Common myeloid progenitor, CD34-positive (primary cell): Measurements from ENCODE around the gene TEKT4.
"Not testable (repeated sequence)": the region's sequence is repeated elsewhere in the genome, so short reads cannot be mapped to it uniquely, and the experiment has no call there.

Experiments
- CTCF ChIA-PET: fragments of 350-600 bp; sonication (Branson Sonifier 250); formaldehyde crosslinking; loops from one replicate; lab custom pipeline; 2021; ENCODE audit warnings: antibody characterized with exemption; lab: Charles Lee
- POLR2A ChIA-PET: fragments of 350-600 bp; sonication (Branson Sonifier 250); formaldehyde crosslinking; loops from one replicate; lab custom pipeline; 2021; ENCODE audit warnings: antibody characterized with exemption; lab: Charles Lee
- DNase-seq, 3 donors: peaks; one replicate each; pipeline versions ENCODE4 v3.0.0 to v3.0.0-alpha.2; 2013
- H3K27ac ChIP-seq, 2 experiments: 1 replicate in 1 of 2; 2 replicates in 1 of 2; pipeline ENCODE4 v1.7.0; 2013; ENCODE audit warnings: inconsistent platforms in 2 of 2, low read length in 2 of 2, mild to moderate bottlenecking in 2 of 2, low read depth in 1 of 2, moderate library complexity in 1 of 2; ENCODE audit not compliant: severe bottlenecking in 2 of 2, insufficient read depth in 1 of 2, poor library complexity in 1 of 2
- H3K27me3 ChIP-seq, 5 experiments: replicated peaks in 2 of 5; 1 replicate in 3 of 5; 2 replicates in 2 of 5; pipeline versions ENCODE4 v1.6.1 to v1.7.0; 2013; ENCODE audit warnings: low read length in 4 of 5, mild to moderate bottlenecking in 2 of 5, moderate library complexity in 2 of 5, inconsistent platforms in 1 of 5; ENCODE audit not compliant: insufficient read depth in 5 of 5, control insufficient read depth in 4 of 5
- H3K36me3 ChIP-seq, 4 experiments: 1 replicate in 2 of 4; 2 replicates in 2 of 4; pipeline versions ENCODE4 v1.6.1 to v1.7.0; 2013; ENCODE audit warnings: low read length in 3 of 4, control low read depth in 1 of 4, mild to moderate bottlenecking in 1 of 4; ENCODE audit not compliant: control insufficient read depth in 4 of 4, insufficient read depth in 4 of 4
- H3K4me1 ChIP-seq, 4 experiments: 1 replicate in 3 of 4; 2 replicates in 1 of 4; pipeline versions ENCODE4 v1.6.1 to v1.7.1; 2013; ENCODE audit warnings: low read length in 3 of 4, mild to moderate bottlenecking in 3 of 4, control low read depth in 1 of 4, inconsistent platforms in 1 of 4, moderate library complexity in 1 of 4; ENCODE audit not compliant: control insufficient read depth in 4 of 4, insufficient read depth in 4 of 4; ENCODE audit errors: control extremely low read depth in 1 of 4
- H3K4me3 ChIP-seq, 7 experiments: 1 replicate in 4 of 7; 2 replicates in 3 of 7; pipeline versions ENCODE4 v1.5.1 to v1.7.0; 2013; ENCODE audit warnings: mild to moderate bottlenecking in 7 of 7, low read length in 6 of 7, moderate library complexity in 6 of 7, inconsistent platforms in 2 of 7, low read depth in 2 of 7, control low read depth in 1 of 7; ENCODE audit not compliant: insufficient read depth in 4 of 7, control insufficient read depth in 1 of 7; ENCODE audit errors: extremely low read depth in 1 of 7
- H3K9me3 ChIP-seq, 5 experiments: 1 replicate in 4 of 5; 2 replicates in 1 of 5; pipeline versions ENCODE4 v1.6.1 to v1.7.1; 2013; ENCODE audit warnings: low read length in 4 of 5, mild to moderate bottlenecking in 2 of 5, inconsistent platforms in 1 of 5, low read depth in 1 of 5, moderate library complexity in 1 of 5; ENCODE audit not compliant: control insufficient read depth in 4 of 5, insufficient read depth in 2 of 5; ENCODE audit errors: control extremely low read depth in 1 of 5
- WGBS: methylation state at CpG from one replicate; pipeline ENCODE4 v1.1.5; 2013; ENCODE audit not compliant: insufficient coverage; 5-methylcytosine and 5-hydroxymethylcytosine counted together

TEKT4 gene

DNA sequence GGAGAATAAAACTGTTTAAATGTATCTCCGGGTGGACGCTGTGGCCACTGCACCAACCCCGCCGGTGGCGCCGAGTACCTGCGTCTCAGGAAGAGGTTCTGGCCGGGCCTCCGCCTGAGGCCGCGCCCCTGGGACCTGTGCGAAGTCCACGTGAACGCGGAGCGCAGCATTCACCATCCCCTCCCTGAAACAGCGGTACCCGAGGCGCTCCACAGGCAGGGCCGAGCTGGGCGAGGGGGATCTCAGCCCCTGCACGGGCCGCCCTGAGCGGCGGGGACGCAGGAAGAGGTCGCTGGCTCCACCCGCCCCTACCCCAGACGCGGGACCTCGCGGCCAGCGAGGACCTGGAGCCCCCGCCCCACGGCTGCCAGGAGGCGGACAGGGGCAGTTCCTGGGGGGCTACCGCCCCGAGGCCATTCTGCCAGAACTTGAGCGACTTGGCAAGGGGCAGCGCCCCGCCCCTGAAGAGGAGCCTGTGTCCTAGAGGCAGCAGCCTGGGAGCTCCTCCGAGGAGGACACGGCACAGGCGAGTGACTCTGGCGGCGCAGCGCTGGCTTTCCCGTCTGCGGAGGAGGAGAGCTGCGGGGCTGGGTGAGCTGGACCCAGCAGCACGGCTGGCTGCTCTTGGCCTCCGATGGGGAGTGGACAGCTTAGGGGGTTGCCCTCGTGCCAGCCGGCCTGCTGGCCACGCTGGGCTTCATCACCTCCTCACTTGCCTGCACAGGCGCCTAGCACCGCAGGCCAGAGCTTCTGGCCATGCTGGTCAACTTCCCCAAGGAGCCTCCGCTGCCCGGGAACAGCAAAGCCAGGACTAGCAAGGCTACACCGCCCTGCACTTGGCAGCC is 9.7 kb upstream of the TEKT4 start:
- 4% methylated on average over 54 of the region's 60 CpGs for WGBS
- ChIA-PET POLR2A (no interaction called here), CTCF (no interaction called here)
- Histone ChIP-seq H3K27me3 (peaks cover 6 to 77% (median 11%) of the 10 kb centered on the region in 5 experiments), H3K4me1 (peaks cover 0 to 10% (median 3%) of the 10 kb centered on the region in 4 experiments), H3K4me3 (peak overlapping the region in 2 of 7 experiments; percentile 33 to 36), H3K36me3 (no peaks in the 10 kb centered on the region), H3K27ac (no peak overlapping the region), H3K9me3 (peaks cover 0 to 3% (median 0%) of the 10 kb centered on the region in 5 experiments)
- DNase-seq, result peak in 1 of 3 donors; percentile 10

DNA sequence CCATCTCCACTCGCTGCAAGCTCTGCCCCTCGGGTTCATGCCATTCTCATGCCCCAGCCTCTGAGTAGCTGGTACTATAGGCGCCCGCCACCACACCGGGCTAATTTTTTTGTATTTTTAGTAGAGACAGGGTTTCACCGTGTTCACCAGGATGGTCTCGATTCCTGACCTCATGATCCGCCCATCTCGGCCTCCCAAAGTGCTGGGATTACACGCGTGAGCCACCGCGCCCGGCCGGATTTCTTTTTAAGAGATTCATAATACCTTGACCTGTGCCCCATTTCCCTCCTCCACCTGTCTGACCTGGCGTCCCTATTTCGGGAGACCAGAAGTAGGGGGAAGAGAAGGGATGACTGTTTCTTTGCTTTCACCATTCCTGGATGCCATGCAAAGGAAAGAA is 8.3 kb upstream of the TEKT4 start:
- H3K4me3 ChIP-seq, H3K9me3 ChIP-seq, DNase-seq, CTCF ChIA-PET, H3K36me3 ChIP-seq, H3K27ac ChIP-seq, POLR2A ChIA-PET, H3K4me1 ChIP-seq: not testable (repeated sequence)
- peaks cover 6 to 70% (median 12%) of the 10 kb centered on the region in 5 experiments for H3K27me3 ChIP-seq
- 96% methylated on average over 9 of the region's 17 CpGs for WGBS

DNA sequence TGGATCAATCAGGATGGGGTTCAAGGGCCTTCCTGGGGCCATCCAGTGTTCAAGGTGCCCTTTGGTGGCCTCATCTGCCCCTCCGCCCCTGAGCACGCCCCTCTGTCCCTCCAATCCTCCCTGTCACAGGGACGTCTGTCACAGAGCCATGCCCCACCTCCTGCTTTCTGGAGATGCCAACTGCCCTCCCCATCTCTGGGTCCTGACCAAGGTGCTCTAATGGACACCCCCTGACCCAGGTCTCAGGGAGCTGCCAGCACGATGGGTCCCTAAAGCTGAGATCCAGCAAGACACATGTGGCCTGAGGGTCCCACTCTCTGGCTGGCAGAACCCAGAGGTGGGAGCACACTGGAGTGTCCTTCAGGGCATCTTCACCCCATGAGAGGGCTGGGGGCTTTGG is 2.1 kb upstream of the TEKT4 start:
- POLR2A ChIA-PET, result no interaction called here
- 93% methylated on average over 4 of the region's 4 CpGs for WGBS

DNA sequence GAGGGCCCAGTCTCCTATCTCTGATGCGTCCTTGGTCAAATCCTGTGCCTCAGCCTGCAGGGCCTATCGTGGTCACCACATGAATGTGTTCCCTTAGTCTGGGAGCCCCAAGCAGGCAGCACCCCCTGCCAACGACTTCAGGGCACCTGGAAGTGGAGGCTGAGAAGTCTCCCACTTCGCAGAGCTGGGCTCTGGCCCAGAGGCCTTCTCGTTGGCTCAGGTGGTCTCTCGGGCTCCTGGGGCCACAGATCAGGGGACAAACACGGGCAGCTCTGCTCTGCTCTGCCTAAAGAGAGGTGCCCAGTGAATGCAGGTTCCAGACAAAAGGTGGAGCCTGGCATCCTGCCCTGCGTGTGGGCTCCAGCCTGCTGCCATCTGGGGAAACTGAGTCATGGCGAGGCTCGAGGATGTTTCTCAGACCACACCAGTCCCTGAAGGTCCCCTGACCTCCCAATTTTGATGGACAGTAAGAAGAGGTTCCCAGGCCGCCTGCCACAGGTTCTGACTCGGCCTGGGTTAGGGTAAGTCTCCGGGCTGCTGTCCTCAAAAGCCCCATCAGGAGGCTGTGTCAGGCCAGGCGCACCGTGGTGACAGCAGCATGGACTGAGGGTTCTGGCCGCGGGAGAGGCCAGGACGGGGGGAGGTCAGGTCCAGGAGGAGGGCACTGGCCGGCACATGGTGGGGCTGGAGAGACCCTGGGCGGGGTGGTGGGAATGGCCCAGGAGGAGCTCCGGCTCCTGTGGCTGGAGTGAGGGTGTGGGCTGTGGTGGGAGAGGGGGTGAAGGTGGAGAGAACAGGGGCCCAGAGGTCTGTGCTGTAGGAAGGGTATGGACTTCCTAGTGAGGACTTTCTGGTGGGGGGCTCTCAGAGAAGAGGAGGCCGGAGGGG is 1.4 kb upstream of the TEKT4 start:
- Histone ChIP-seq H3K27me3 (peaks cover 5 to 51% (median 6%) of the 10 kb centered on the region in 5 experiments), H3K4me3 (no peak overlapping the region), H3K27ac (no peak overlapping the region), H3K36me3 (no peaks in the 10 kb centered on the region), H3K9me3 (no peaks in the 10 kb centered on the region), H3K4me1 (peaks cover 0 to 4% (median 0%) of the 10 kb centered on the region in 4 experiments)
- no peak for DNase-seq
- ChIA-PET CTCF (no interaction called here), POLR2A (no interaction called here)
- WGBS, result 85% methylated on average over 18 of the region's 22 CpGs

More for the DNA sequence above, 2.1 kb upstream of the TEKT4 start:
- no peak for DNase-seq
- H3K4me1 ChIP-seq, result peaks cover 0 to 4% (median 0%) of the 10 kb centered on the region in 4 experiments
- no peaks in the 10 kb centered on the region for H3K9me3 ChIP-seq
- no peak overlapping the region for H3K4me3 ChIP-seq
- no peaks in the 10 kb centered on the region for H3K36me3 ChIP-seq
- CTCF ChIA-PET, result no interaction called here
- H3K27me3 ChIP-seq, result peaks cover 5 to 53% (median 10%) of the 10 kb centered on the region in 5 experiments
- H3K27ac ChIP-seq, result no peak overlapping the region

DNA sequence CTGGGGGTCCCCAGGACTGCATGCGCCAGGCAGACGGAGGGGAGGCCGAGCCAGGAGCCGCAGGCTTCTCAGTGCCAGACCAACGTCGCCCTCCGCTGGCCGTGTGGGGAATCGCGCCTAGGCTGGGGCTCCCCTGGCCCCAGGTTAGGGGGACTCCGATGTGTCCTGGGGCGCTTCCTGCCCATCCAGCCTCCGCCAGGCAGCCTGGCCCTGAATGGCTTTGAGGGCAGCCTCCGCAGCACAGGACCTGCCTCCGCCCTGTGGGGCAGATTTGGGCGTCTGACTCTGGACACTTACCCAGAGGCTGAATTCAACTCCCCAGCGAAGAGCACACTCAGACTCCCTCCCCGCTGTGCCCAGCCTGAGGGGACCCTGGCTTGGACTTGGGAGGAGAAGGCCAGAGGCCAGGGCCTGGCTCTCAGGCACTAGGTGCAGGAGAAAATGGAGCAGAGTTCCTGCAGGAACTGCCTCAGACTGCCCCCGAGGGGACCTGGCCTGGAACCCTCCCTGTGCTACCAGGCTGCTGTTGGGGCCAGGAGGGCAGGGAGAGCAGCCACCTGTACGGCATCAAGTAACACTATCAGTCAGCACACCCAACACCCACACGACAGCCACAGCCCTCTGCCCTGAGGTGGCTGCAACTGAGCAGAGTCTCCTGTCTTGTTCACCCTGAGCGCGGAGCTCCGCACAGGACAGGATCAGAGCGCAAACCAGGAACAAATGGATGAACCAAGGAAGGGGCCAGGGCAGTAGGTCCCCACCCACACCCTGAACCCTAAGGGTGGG is 597 bp upstream of the TEKT4 start:
- ChIA-PET CTCF (no interaction called here), POLR2A (no interaction called here)
- no peak overlapping the region for H3K4me3 ChIP-seq
- H3K36me3 ChIP-seq, result no peaks in the 10 kb centered on the region
- DNase-seq, result peak in 2 of 3 donors; percentile 30 to 43
- 43% methylated on average over 20 of the region's 25 CpGs for WGBS
- H3K27ac ChIP-seq, result no peak overlapping the region
- H3K9me3 ChIP-seq, result no peaks in the 10 kb centered on the region
- peaks cover 2 to 53% (median 5%) of the 10 kb centered on the region in 5 experiments for H3K27me3 ChIP-seq
- H3K4me1 ChIP-seq, result peaks cover 0 to 4% (median 0%) of the 10 kb centered on the region in 4 experiments

DNA sequence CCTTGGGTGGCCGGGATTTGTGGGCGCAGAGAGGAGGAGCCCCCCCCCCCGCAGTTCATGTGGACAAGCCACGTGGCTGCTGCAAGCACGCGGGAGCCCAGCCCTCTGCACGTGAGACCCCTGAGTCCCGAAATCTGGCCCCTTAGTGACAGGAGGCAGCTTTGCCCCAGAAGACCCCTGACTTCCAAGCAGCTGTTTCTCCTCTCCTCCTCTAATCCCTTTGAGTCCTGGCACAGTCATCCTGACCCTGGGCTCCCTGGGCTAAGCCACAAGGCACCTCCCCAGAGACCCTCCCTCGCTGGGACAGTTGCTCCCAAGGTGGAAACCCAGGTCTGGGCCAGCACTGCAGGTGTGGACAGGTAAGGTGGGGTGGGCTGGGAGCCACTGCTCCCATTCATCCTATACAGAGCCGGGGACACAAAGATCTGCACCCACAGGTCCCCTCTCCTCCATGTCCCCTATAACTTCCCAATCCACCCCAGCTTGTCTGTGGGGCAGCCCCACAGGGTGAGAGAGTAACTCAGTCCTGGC is 923 bp downstream of the TEKT4 start:
- POLR2A ChIA-PET, result no interaction called here
- CTCF ChIA-PET, result interaction anchor here (1.1 to 1.2 kb wide), 2 partner anchors 111 to 243 kb away, joined by 3 to 4 read pairs; no protein-coding TSS in a partner anchor
- 62% methylated on average over 5 of the region's 10 CpGs for WGBS

More for the DNA sequence above, 923 bp downstream of the TEKT4 start:
- Histone ChIP-seq H3K27ac (no peak overlapping the region), H3K27me3 (peaks cover 2 to 57% (median 5%) of the 10 kb centered on the region in 5 experiments), H3K4me1 (peaks cover 0 to 4% (median 0%) of the 10 kb centered on the region in 4 experiments), H3K4me3 (no peak overlapping the region), H3K36me3 (no peaks in the 10 kb centered on the region), H3K9me3 (no peaks in the 10 kb centered on the region)
- no peak for DNase-seq
